Frontal cortex (tissue), 4 donors: ENCODE measurements around the gene DEF6. TPM values are rescaled to one million over a fixed set of nuclear protein-coding genes. Genes with fewer than 3 reads are reported as not detected.

ENCODE experiments used
- DNase-seq, 2 donors: peaks; one replicate each; pipeline ENCODE4 v3.0.0; 2012; ENCODE audit warnings: low spot score in 2 of 2
- FAIRE-seq: peaks from 2 replicates; lab custom pipeline; 2012; peaks lifted over from hg19 to GRCh38; lab: Jason Lieb, UNC
- total RNA-seq: library from RNA; depleted of rRNA; stranded (reverse); fragments of >200 nt; gene quantifications from one replicate; pipeline ENCODE4 v1.2.3, GENCODE V29; 2014
- donor health status: control.
- donor health status: control.
- donor health status: control.

Gene DEF6
- total RNA-seq, 1 donor from 2014 or later: 2.4 TPM

- FAIRE-seq (no peak), DNase-seq (no peak)
These were observed 68.6 kb downstream of the DEF6 start for GRCh38 chr6:35366204-35366596.

- DNase-seq: no peak
- no peak for FAIRE-seq
These were observed 70.0 kb downstream of the DEF6 start for GRCh38 chr6:35367646-35368037.

- DNase-seq (no peak), FAIRE-seq (no peak)
These were observed 70.6 kb downstream of the DEF6 start for GRCh38 chr6:35368038-35368887.

- DNase-seq (peak in 1 of 2 donors; percentile 53), FAIRE-seq (no peak)
These were observed 72.6 kb downstream of the DEF6 start for GRCh38 chr6:35370124-35370741.

GRCh38 chr6:35370785-35371493 lies 73.3 kb downstream of the DEF6 start:
- DNase-seq (no peak), FAIRE-seq (no peak)

Other genes with a start within 250 kb of the DEF6 start
- gene TCP11, start 156.5 kb upstream of the DEF6 start, total RNA-seq: 0.41 TPM
- 1.6 TPM for gene SCUBE3, start 83.9 kb upstream of the DEF6 start, total RNA-seq
- gene ZNF76, start 38.1 kb upstream of the DEF6 start, total RNA-seq: 11.0 TPM
- gene PPARD, start 44.7 kb downstream of the DEF6 start, total RNA-seq: 1.6 TPM
- 14.3 TPM for gene FANCE, start 154.5 kb downstream of the DEF6 start, total RNA-seq
- 1,604 TPM for gene RPL10A, start 170.6 kb downstream of the DEF6 start, total RNA-seq
- 0.41 TPM for gene TEAD3, start 199.3 kb downstream of the DEF6 start, total RNA-seq
- not detected for gene TULP1, start 215.1 kb downstream of the DEF6 start, total RNA-seq